Measurements from ENCODE around the gene FOXO1. TPM values are rescaled to one million over a fixed set of nuclear protein-coding genes. Genes with fewer than 3 reads are reported as not detected.

Gene FOXO1
- total and polyA plus RNA-seq, 2 of the 13 experiments (the other 11 are each of a cell fraction or from before 2014, with no cell fraction given): 8.1 to 13.1 TPM

DNA sequence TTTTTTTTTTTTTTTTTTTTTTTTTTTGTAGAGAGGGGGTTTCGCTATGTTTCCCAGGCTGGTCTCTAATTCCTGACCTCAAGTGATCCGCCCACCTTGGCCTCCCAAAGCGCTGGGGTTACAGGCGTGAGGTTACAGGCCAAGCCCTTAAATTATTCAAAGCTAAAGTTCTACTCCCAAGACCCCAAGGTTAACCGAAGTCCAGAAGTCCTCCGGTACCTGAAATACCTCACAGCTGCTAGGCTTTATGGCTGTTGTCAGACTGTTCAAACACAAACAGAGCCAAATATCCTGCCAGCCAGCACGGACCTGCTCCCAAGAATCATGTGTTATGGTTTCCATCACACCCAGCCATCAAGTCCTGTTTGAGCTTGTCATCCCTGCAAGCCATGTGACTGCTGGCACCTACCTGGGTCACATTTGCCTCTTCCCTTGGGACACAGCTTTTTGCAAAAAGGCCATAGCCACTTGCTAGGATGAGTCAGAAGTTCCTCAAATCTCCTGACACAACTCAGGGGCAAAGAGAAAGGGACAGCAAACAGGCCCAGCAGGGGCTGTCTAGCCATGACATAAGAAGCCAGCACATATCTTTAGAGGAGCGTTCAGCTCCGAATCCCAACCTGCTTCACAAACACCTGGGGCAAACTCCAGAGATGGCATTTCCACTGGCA, 129.9 kb downstream of the FOXO1 start (continued):
- no peak for TF ChIP-seq KDM1A (CRISPR knock-in tag; IDR thresholded peaks at IDR 0.05)
- TF ChIP-seq RCOR2 (CRISPR knock-in tag; IDR thresholded peaks at IDR 0.05): peak; percentile 75
- peak; percentile 38; the same call in 1 of the 2 replicates for TF ChIP-seq DMAP1 (CRISPR knock-in tag; IDR thresholded peaks at IDR 0.05)
- no peak for TF ChIP-seq ZBTB8A (CRISPR knock-in tag; IDR thresholded peaks at IDR 0.05; ENCODE audit: borderline replicate concordance, low read depth)
- no peak for TF ChIP-seq MAF1 (CRISPR knock-in tag; IDR thresholded peaks at IDR 0.05; ENCODE audit: borderline replicate concordance)
- TF ChIP-seq ZNF782 (CRISPR knock-in tag; IDR thresholded peaks at IDR 0.05; ENCODE audit: borderline replicate concordance): no peak
- peak; percentile 54; the same call in 1 of the 2 replicates for TF ChIP-seq ZNF232 (CRISPR knock-in tag; IDR thresholded peaks at IDR 0.05; ENCODE audit: borderline replicate concordance)
- TF ChIP-seq DMTF1 (CRISPR knock-in tag; IDR thresholded peaks at IDR 0.05): no peak
- TF ChIP-seq MXI1 (IDR thresholded peaks at IDR 0.05; ENCODE audit: borderline replicate concordance, low read depth, low read length): peak; percentile 51; the same call in 1 of the 3 replicates
- TF ChIP-seq, protein P1, sequence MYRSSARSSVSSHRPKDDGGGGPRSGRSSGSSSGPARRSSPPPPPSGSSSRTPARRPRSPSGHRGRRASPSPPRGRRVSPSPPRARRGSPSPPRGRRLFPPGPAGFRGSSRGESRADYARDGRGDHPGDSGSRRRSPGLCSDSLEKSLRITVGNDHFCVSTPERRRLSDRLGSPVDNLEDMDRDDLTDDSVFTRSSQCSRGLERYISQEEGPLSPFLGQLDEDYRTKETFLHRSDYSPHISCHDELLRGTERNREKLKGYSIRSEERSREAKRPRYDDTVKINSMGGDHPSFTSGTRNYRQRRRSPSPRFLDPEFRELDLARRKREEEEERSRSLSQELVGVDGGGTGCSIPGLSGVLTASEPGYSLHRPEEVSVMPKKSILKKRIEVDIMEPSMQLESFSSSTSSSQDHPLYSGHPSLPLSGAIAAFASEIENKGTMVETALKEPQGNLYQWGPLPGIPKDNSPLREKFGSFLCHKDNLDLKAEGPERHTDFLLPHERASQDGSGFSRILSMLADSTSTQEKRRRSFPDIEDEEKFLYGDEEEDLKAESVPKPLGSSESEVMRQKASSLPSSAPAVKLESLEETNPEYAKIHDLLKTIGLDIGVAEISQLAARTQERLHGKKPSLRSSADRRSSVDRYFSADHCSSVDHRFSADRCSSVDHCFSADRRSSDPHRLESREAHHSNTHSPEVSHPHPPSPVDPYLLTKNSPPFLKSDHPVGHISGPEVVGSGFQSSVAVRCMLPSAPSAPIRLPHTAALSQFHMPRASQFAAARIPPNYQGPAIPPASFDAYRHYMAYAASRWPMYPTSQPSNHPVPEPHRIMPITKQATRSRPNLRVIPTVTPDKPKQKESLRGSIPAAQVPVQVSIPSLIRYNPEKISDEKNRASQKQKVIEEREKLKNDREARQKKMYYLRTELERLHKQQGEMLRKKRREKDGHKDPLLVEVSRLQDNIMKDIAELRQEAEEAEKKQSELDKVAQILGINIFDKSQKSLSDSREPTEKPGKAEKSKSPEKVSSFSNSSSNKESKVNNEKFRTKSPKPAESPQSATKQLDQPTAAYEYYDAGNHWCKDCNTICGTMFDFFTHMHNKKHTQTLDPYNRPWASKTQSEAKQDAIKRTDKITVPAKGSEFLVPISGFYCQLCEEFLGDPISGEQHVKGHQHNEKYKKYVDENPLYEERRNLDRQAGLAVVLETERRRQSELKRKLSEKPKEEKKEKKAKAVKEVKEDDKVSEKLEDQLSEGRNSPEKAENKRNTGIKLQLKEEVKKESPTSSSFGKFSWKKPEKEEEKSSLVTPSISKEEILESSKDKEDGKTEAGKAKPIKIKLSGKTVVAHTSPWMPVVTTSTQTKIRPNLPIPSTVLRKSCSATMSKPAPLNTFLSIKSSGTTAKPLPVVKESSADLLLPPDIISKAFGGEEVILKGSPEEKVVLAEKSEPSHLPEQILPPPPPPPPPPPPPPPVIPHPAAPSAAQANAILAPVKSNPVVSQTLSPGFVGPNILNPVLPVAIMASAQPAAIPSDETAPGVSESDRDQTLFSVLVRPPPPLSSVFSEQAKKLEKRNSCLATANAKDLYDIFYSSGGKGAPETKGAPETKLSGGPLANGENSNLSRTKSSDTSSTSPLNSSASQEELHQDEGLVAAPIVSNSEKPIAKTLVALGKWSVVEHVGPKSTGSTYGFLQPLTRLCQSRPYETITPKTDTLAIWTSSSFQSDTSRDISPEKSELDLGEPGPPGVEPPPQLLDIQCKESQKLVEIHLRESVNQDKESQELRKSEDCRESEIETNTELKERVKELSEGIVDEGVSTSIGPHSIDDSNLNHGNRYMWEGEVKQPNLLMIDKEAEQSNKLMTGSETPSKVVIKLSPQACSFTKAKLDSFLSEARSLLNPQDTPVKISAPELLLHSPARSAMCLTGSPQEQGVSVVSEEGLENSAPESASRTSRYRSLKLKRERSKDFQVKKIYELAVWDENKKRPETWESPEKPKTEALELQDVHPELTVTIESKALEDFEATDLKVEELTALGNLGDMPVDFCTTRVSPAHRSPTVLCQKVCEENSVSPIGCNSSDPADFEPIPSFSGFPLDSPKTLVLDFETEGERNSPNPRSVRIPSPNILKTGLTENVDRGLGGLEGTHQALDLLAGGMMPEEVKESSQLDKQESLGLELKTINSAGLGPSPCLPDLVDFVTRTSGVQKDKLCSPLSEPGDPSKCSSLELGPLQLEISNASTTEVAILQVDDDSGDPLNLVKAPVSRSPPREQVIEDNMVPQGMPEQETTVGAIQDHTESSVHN (CRISPR knock-in tag; IDR thresholded peaks at IDR 0.05): no peak
- no peak for TF ChIP-seq REXO4 (CRISPR knock-in tag; IDR thresholded peaks at IDR 0.05; ENCODE audit: borderline replicate concordance)
- TF ChIP-seq WIZ (CRISPR knock-in tag; IDR thresholded peaks at IDR 0.05): no peak
- TF ChIP-seq SKIL (CRISPR knock-in tag; IDR thresholded peaks at IDR 0.05; ENCODE audit: borderline replicate concordance): 0 out of 2 replicates have a peak, but pooled peaks have one; percentile 58
- no peak for TF ChIP-seq ZNF3 (CRISPR knock-in tag; IDR thresholded peaks at IDR 0.05)
- TF ChIP-seq ZMYM2 (CRISPR knock-in tag; IDR thresholded peaks at IDR 0.05): 0 out of 2 replicates have a peak, but pooled peaks have one; percentile 36
- TF ChIP-seq TEAD2 (CRISPR knock-in tag; IDR thresholded peaks at IDR 0.05): no peak
